ENCODE data around the gene BCL6. TPM values are rescaled to one million over a fixed set of nuclear protein-coding genes. Genes with fewer than 3 reads are reported as not detected.

BCL6 gene
- total RNA-seq, 2 experiments from 2014 or later, result 65.6 to 256 TPM

DNA sequence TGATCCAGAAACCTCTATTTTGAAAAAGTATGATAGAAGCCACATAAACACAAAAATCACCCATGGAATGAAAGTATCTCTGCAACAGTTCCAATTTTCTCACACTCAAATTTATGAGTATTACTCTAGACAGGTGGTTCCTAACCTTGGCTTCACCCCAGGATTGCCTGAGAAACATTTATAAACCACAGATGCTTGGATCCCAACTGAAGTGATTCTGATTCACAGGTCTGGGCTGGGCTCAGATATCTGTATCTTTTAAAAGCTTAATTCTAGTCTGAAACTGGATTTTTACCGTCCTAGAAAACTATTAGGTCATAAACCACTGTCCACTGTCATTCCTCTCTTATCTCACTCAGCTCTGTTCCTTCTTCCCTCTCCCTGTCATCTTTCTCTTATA is 67.7 kb downstream of the BCL6 start:
- H3K9me3 ChIP-seq (ENCODE audit: low read length), result no peaks in the 10 kb centered on the region
- no peaks in the 10 kb centered on the region for H4K20me1 ChIP-seq (ENCODE audit: insufficient read depth, low read length)
- no peaks in the 10 kb centered on the region for H3K36me3 ChIP-seq (ENCODE audit: insufficient read depth, low read length)
- no peaks in the 10 kb centered on the region for H3K9me2 ChIP-seq (ENCODE audit: insufficient read depth, low read length)
- BruUV-seq (replicated peaks), result no TSS peak
- no peak overlapping the region for H3K4me3 ChIP-seq (ENCODE audit: low read depth, low read length, poor library complexity, severe bottlenecking)
- ChIA-PET POLR2A (interaction anchor here (0.7 kb wide), 1 partner anchor 1450 kb away, joined by 3 read pairs; no protein-coding TSS in a partner anchor), CTCF (ENCODE audit: unreplicated experiment) (no interaction called here)
- H3K4me2 ChIP-seq (ENCODE audit: low read length), result no peak overlapping the region
- no peak overlapping the region for H2AFZ ChIP-seq (ENCODE audit: low read length)
- DNase-seq (ENCODE audit: low spot score), result no peak
- no peaks in the 10 kb centered on the region for H3K79me2 ChIP-seq (ENCODE audit: insufficient read depth, low read depth, low read length)
- intact Hi-C loops (cut with micrococcal nuclease; ENCODE audit: unreplicated experiment), result loop anchor here (5.0 kb wide), 1 partner anchor 245 kb away; no protein-coding TSS in a partner anchor
- H3K27ac ChIP-seq (ENCODE audit: low read depth, low read length, poor library complexity, severe bottlenecking), result no peak overlapping the region
- no peaks in the 10 kb centered on the region for H3K4me1 ChIP-seq (ENCODE audit: insufficient read depth, low read length, poor library complexity, severe bottlenecking)
- TF ChIP-seq, protein P1, sequence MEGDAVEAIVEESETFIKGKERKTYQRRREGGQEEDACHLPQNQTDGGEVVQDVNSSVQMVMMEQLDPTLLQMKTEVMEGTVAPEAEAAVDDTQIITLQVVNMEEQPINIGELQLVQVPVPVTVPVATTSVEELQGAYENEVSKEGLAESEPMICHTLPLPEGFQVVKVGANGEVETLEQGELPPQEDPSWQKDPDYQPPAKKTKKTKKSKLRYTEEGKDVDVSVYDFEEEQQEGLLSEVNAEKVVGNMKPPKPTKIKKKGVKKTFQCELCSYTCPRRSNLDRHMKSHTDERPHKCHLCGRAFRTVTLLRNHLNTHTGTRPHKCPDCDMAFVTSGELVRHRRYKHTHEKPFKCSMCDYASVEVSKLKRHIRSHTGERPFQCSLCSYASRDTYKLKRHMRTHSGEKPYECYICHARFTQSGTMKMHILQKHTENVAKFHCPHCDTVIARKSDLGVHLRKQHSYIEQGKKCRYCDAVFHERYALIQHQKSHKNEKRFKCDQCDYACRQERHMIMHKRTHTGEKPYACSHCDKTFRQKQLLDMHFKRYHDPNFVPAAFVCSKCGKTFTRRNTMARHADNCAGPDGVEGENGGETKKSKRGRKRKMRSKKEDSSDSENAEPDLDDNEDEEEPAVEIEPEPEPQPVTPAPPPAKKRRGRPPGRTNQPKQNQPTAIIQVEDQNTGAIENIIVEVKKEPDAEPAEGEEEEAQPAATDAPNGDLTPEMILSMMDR (conservative IDR thresholded peaks at IDR 0.05; ENCODE audit: low read length), result no peak
- no peak for TF ChIP-seq EZH2phosphoT487 (IDR thresholded peaks at IDR 0.05; ENCODE audit: borderline replicate concordance, low read depth, low read length)

DNA sequence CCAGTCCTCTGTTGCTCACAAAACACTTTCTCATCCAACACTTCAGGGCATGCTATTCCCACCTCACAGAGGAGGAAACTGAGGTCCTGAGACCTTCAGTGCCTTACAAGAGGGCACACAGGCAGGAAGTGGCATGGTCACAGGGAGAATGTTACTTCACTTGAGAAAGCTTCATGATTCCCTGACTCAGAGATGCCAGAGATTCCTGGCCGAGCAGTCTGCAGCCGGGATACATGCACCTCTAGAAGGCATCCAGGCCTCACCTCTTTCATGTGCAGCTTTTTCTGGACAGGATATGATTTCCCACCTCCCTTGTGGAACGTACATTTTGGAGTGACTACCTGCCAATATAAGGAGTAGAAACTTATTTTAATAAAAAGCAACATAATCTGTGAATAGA is 72.3 kb downstream of the BCL6 start:
- Histone ChIP-seq H3K27ac (ENCODE audit: low read depth, low read length, poor library complexity, severe bottlenecking) (no peak overlapping the region), H3K4me2 (ENCODE audit: low read length) (no peak overlapping the region), H3K4me3 (ENCODE audit: low read depth, low read length, poor library complexity, severe bottlenecking) (no peak overlapping the region), H3K36me3 (ENCODE audit: insufficient read depth, low read length) (no peaks in the 10 kb centered on the region), H3K9me3 (ENCODE audit: low read length) (no peaks in the 10 kb centered on the region), H3K4me1 (ENCODE audit: insufficient read depth, low read length, poor library complexity, severe bottlenecking) (no peaks in the 10 kb centered on the region), H3K9me2 (ENCODE audit: insufficient read depth, low read length) (no peaks in the 10 kb centered on the region), H4K20me1 (ENCODE audit: insufficient read depth, low read length) (no peaks in the 10 kb centered on the region), H2AFZ (ENCODE audit: low read length) (no peak overlapping the region), H3K79me2 (ENCODE audit: insufficient read depth, low read depth, low read length) (no peaks in the 10 kb centered on the region)
- DNase-seq (ENCODE audit: low spot score), result no peak
- intact Hi-C loops (cut with micrococcal nuclease; ENCODE audit: unreplicated experiment), result no loop called here
- CTCF ChIA-PET (ENCODE audit: unreplicated experiment), result no interaction called here
- TF ChIP-seq EZH2phosphoT487 (IDR thresholded peaks at IDR 0.05; ENCODE audit: borderline replicate concordance, low read depth, low read length), result no peak
- TF ChIP-seq, protein P1 (conservative IDR thresholded peaks at IDR 0.05; ENCODE audit: low read length), result no peak
- POLR2A ChIA-PET, result no interaction called here
- no TSS peak for BruUV-seq (replicated peaks)

Other genes with a start within 250 kb of the BCL6 start
- gene SST, start 75.1 kb downstream of the BCL6 start, total RNA-seq (2014; rRNA removed; shearing (Covaris generic)), result not detected in 2 replicates
- not detected in 2 replicates for gene SST, start 75.1 kb downstream of the BCL6 start, total RNA-seq (2022)
- gene RTP2, start 42.9 kb downstream of the BCL6 start, total RNA-seq (2014; rRNA removed; shearing (Covaris generic)), result not detected in 2 replicates
- not detected in 2 replicates for gene RTP2, start 42.9 kb downstream of the BCL6 start, total RNA-seq (2022)

Data from OCI-LY7 (cell line).